HepG2 (cell line): ENCODE data around the gene RFFL. TPM values are rescaled to one million over a fixed set of nuclear protein-coding genes. Genes with fewer than 3 reads are reported as not detected.

Source experiments
- ARID3A ChIP-seq: IDR thresholded peaks from 2 replicates; pipeline ENCODE4 v1.6.1; 2012; ENCODE audit warnings: low read depth, low read length, improper control_type of control experiment
- ARNT2 ChIP-seq: sonication (generic); formaldehyde crosslinking; IDR thresholded peaks from 2 replicates; pipeline ENCODE4 v1.8.0; 2022; ENCODE audit warnings: mild to moderate bottlenecking, low read depth, missing genetic modification reagents, moderate library complexity
- CCDC6 ChIP-seq: sonication (generic); formaldehyde crosslinking; IDR thresholded peaks from 2 replicates; pipeline ENCODE4 v1.8.1; 2022; ENCODE audit warnings: mild to moderate bottlenecking, missing genetic modification reagents, moderate library complexity
- HDAC2 ChIP-seq: sonication (generic); formaldehyde crosslinking; IDR thresholded peaks from 2 replicates; pipeline ENCODE4 v1.4.0; 2020; ENCODE audit warnings: missing genetic modification reagents
- ISX ChIP-seq: sonication (generic); formaldehyde crosslinking; conservative IDR thresholded peaks from 2 replicates; pipeline ENCODE4 v1.5.0; 2020; ENCODE audit warnings: missing genetic modification reagents
- KLF9 ChIP-seq: IDR thresholded peaks from 2 replicates; pipeline ENCODE4 v1.6.1; 2016; ENCODE audit warnings: low read depth
- KMT2B ChIP-seq: IDR thresholded peaks from 2 replicates; pipeline ENCODE4 v1.6.1; 2016; ENCODE audit warnings: missing genetic modification reagents, missing compliant biosample characterization
- MBNL3 ChIP-seq: fragments of 250-450 bp; sonication (Bioruptor Pico); conservative IDR thresholded peaks from 2 replicates; pipeline ENCODE4 v1.8.0; 2022; ENCODE audit warnings: mild to moderate bottlenecking, inconsistent platforms
- MYC ChIP-seq: sonication (generic); formaldehyde crosslinking; IDR thresholded peaks from 2 replicates; pipeline ENCODE4 v1.9.0; 2021; ENCODE audit warnings: missing genetic modification reagents, borderline replicate concordance
- POLR2AphosphoS2 ChIP-seq: IDR thresholded peaks from 2 replicates; pipeline ENCODE4 v1.6.1; 2011; ENCODE audit warnings: low read depth, low read length, improper control_type of control experiment
- POLR2AphosphoS5 ChIP-seq: IDR thresholded peaks from 2 replicates; pipeline ENCODE4 v1.6.1; 2012; ENCODE audit warnings: low read depth, low read length
- RXRA ChIP-seq: sonication (generic); formaldehyde crosslinking; IDR thresholded peaks from 2 replicates; pipeline ENCODE4 v1.5.1; 2020; ENCODE audit warnings: missing genetic modification reagents
- SMAD1 ChIP-seq: sonication (generic); formaldehyde crosslinking; IDR thresholded peaks from 2 replicates; pipeline ENCODE4 v1.4.0; 2020; ENCODE audit warnings: missing genetic modification reagents, low read depth, mild to moderate bottlenecking, borderline replicate concordance
- SOX5 ChIP-seq: IDR thresholded peaks from 2 replicates; pipeline ENCODE4 v1.6.1; 2016; ENCODE audit warnings: borderline replicate concordance
- SP1 ChIP-seq, 2 experiments: fragments of 450-650 bp in 1 of 2; sonication (generic) in 1 of 2; formaldehyde crosslinking in 1 of 2; IDR thresholded peaks; 2 replicates each; pipeline versions ENCODE4 v1.4.0 to v1.6.1; 2016 to 2020; ENCODE audit warnings: missing genetic modification reagents in 1 of 2
- SRF ChIP-seq: IDR thresholded peaks from 2 replicates; pipeline ENCODE4 v1.6.1; 2011; ENCODE audit warnings: mild to moderate bottlenecking, low read depth, low read length, moderate library complexity
- UBTF ChIP-seq: sonication (generic); formaldehyde crosslinking; IDR thresholded peaks from 2 replicates; pipeline ENCODE4 v1.4.0; 2020; ENCODE audit warnings: mild to moderate bottlenecking, missing genetic modification reagents
- ZBTB21 ChIP-seq: sonication (generic); formaldehyde crosslinking; IDR thresholded peaks from 2 replicates; pipeline ENCODE4 v1.4.0; 2020; ENCODE audit warnings: missing genetic modification reagents
- ZFP82 ChIP-seq: sonication (generic); formaldehyde crosslinking; IDR thresholded peaks from 2 replicates; pipeline ENCODE4 v1.5.1; 2020; ENCODE audit warnings: mild to moderate bottlenecking, missing genetic modification reagents, borderline replicate concordance
- ZNF10 ChIP-seq: sonication (generic); formaldehyde crosslinking; IDR thresholded peaks from 2 replicates; pipeline ENCODE4 v1.4.0; 2020; ENCODE audit warnings: mild to moderate bottlenecking, low read depth, missing genetic modification reagents, borderline replicate concordance
- ZNF24 ChIP-seq: fragments of 450-650 bp; IDR thresholded peaks from 2 replicates; pipeline ENCODE4 v1.6.1; 2017; ENCODE audit warnings: antibody characterized with exemption, mild to moderate bottlenecking
- ZNF317 ChIP-seq: sonication (generic); formaldehyde crosslinking; IDR thresholded peaks from 2 replicates; pipeline ENCODE4 v1.5.0; 2020; ENCODE audit warnings: mild to moderate bottlenecking, missing genetic modification reagents
- ZNF552 ChIP-seq: sonication (generic); formaldehyde crosslinking; IDR thresholded peaks from 2 replicates; pipeline ENCODE4 v1.9.0; 2022; ENCODE audit warnings: missing genetic modification reagents, mild to moderate bottlenecking, borderline replicate concordance
- ZNF562 ChIP-seq: sonication (generic); formaldehyde crosslinking; IDR thresholded peaks from 2 replicates; pipeline ENCODE4 v1.8.0; 2022; ENCODE audit warnings: missing genetic modification reagents, borderline replicate concordance
- ZNF567 ChIP-seq: sonication (generic); formaldehyde crosslinking; IDR thresholded peaks from 2 replicates; pipeline ENCODE4 v1.8.1; 2023; ENCODE audit warnings: mild to moderate bottlenecking, missing genetic modification reagents, borderline replicate concordance
- ZNF607 ChIP-seq: sonication (generic); formaldehyde crosslinking; IDR thresholded peaks from 2 replicates; pipeline ENCODE4 v1.5.1; 2020; ENCODE audit warnings: missing genetic modification reagents, mild to moderate bottlenecking, borderline replicate concordance
- ZNF691 ChIP-seq: sonication (generic); formaldehyde crosslinking; IDR thresholded peaks from 2 replicates; pipeline ENCODE4 v1.4.0; 2020; ENCODE audit warnings: missing genetic modification reagents, low read depth, mild to moderate bottlenecking, borderline replicate concordance
- ZNF775 ChIP-seq: sonication (generic); formaldehyde crosslinking; IDR thresholded peaks from 2 replicates; pipeline ENCODE4 v1.4.0; 2020; ENCODE audit warnings: missing genetic modification reagents, mild to moderate bottlenecking, moderate library complexity, borderline replicate concordance
- ZNF879 ChIP-seq: sonication (generic); formaldehyde crosslinking; IDR thresholded peaks from 2 replicates; pipeline ENCODE4 v1.8.1; 2023; ENCODE audit warnings: missing genetic modification reagents
- polyA plus RNA-seq, 8 experiments: library from polyadenylated mRNA; depleted of rRNA in 3 of 8; stranded (reverse) in 7 of 8; unstranded in 1 of 8; fragments of >200 nt; fragmentation: Illumina TruSeq in 4 of 8; extraction: Trizol in 4 of 8; gene quantifications; 2 replicates each; pipeline versions ENCODE4 v1.2.1 to v1.2.3, GENCODE V29; 2011 to 2016; ENCODE audit warnings: low read depth in 4 of 8, missing spikeins in 1 of 8, mixed read lengths in 1 of 8; ENCODE audit not compliant: insufficient read depth in 1 of 8
- total RNA-seq, 5 experiments: library from RNA; depleted of rRNA; stranded (reverse); fragments of >200 nt; fragmentation: Illumina TruSeq; extraction: Trizol; gene quantifications; 2 replicates each; pipeline ENCODE4 v1.2.3, GENCODE V29; 2016; ENCODE audit warnings: low read depth in 1 of 5

RFFL gene
- total and polyA plus RNA-seq, 2 of the 13 experiments (the other 11 are each of a cell fraction or from before 2014, with no cell fraction given) = 24.3 to 48.6 TPM

GRCh38 chr17:35088356-35088880 lies 24.9 kb upstream of the RFFL start (continued):
- TF ChIP-seq CCDC6 (CRISPR knock-in tag) = peak; percentile 30; the same call in 1 of the 2 replicates
- no peak for TF ChIP-seq ZNF317 (CRISPR knock-in tag)
- TF ChIP-seq ZBTB21 (CRISPR knock-in tag) = no peak
- no peak for TF ChIP-seq ZFP82 (CRISPR knock-in tag)
- TF ChIP-seq ARID3A = no peak
- peak; percentile 13; the same call in 1 of the 2 replicates for TF ChIP-seq UBTF (CRISPR knock-in tag)
- no peak for TF ChIP-seq POLR2AphosphoS2
- no peak for TF ChIP-seq ZNF562
- TF ChIP-seq SP1 (IDR thresholded peaks at IDR 0.05) = no peak
- no peak for TF ChIP-seq SP1 (CRISPR knock-in tag; IDR thresholded peaks at IDR 0.05)
- no peak for TF ChIP-seq ARNT2
- TF ChIP-seq SMAD1 (CRISPR knock-in tag) = no peak
- no peak for TF ChIP-seq ZNF607 (CRISPR knock-in tag)
- no peak; the same call in 1 of the 2 replicates for TF ChIP-seq KMT2B (CRISPR knock-in tag)
- TF ChIP-seq ISX = no peak
- TF ChIP-seq SOX5 (CRISPR knock-in tag) = no peak
- TF ChIP-seq ZNF567 (CRISPR knock-in tag) = no peak
- peak; percentile 48; the same call in 1 of the 2 replicates for TF ChIP-seq ZNF691
- no peak for TF ChIP-seq ZNF879 (CRISPR knock-in tag)
- TF ChIP-seq ZNF552 (CRISPR knock-in tag) = no peak
- TF ChIP-seq MBNL3 (CRISPR knock-in tag) = no peak
- TF ChIP-seq POLR2AphosphoS5 = no peak; the same call in 1 of the 2 replicates
- TF ChIP-seq ZNF24 = no peak
- no peak for TF ChIP-seq KLF9 (CRISPR knock-in tag)
- TF ChIP-seq RXRA (CRISPR knock-in tag) = peak; percentile 33; the same call in 1 of the 2 replicates
- no peak for TF ChIP-seq ZNF775
- peak; percentile 37 for TF ChIP-seq MYC (CRISPR knock-in tag)
- TF ChIP-seq SRF = no peak
- no peak for TF ChIP-seq ZNF10 (CRISPR knock-in tag)
- TF ChIP-seq HDAC2 (CRISPR knock-in tag) = peak; percentile 19; the same call in 1 of the 2 replicates
